ENCODE results near the gene TMEM86A. TPM values are rescaled to one million over a fixed set of nuclear protein-coding genes. Genes with fewer than 3 reads are reported as not detected.

The TMEM86A gene
- total RNA-seq, 2 experiments from 2014 or later: 0.50 to 0.65 TPM

- intact Hi-C loops (cut with micrococcal nuclease): no loop called here
- Mint-ChIP-seq H3K4me1 (ENCODE audit: low read depth) (peaks cover 25% of the 10 kb centered on the region), H3K27me3 (no peaks in the 10 kb centered on the region), H3K4me3 (no peak overlapping the region), H3K27ac (no peak overlapping the region), H3K36me3 (no peaks in the 10 kb centered on the region), H3K9me3 (no peaks in the 10 kb centered on the region)
- POLR2A ChIA-PET: no interaction called here
- DNase-seq: no peak
- CTCF ChIA-PET: no interaction called here
Observed at GRCh38 chr11:18700872-18701271, 2.3 kb downstream of the TMEM86A start.

GRCh38 chr11:18701614-18702216 lies 3.1 kb downstream of the TMEM86A start:
- Mint-ChIP-seq H3K36me3 (no peaks in the 10 kb centered on the region), H3K4me3 (no peak overlapping the region)

GRCh38 chr11:18703001-18703763 lies 4.6 kb downstream of the TMEM86A start:
- Mint-ChIP-seq H3K4me3 (no peak overlapping the region), H3K27me3 (no peaks in the 10 kb centered on the region), H3K4me1 (ENCODE audit: low read depth) (peaks cover 28% of the 10 kb centered on the region), H3K36me3 (no peaks in the 10 kb centered on the region), H3K9me3 (no peaks in the 10 kb centered on the region), H3K27ac (no peak overlapping the region)
- intact Hi-C loops (cut with micrococcal nuclease): no loop called here
- no peak for DNase-seq
- ChIA-PET POLR2A (no interaction called here), CTCF (interaction anchor here (2.0 to 3.5 kb wide), 3 partner anchors 19 to 29 kb away, joined by 7 to 29 read pairs (median 8); no protein-coding TSS in a partner anchor)

More at GRCh38 chr11:18701614-18702216, 3.1 kb downstream of the TMEM86A start:
- H3K4me1 Mint-ChIP-seq (ENCODE audit: low read depth): peaks cover 31% of the 10 kb centered on the region
- no peak overlapping the region for H3K27ac Mint-ChIP-seq
- intact Hi-C loops (cut with micrococcal nuclease): no loop called here
- no peaks in the 10 kb centered on the region for H3K9me3 Mint-ChIP-seq
- CTCF ChIA-PET: interaction anchor here (1.1 to 2.0 kb wide), 2 partner anchors 12 to 20 kb away, joined by 3 to 8 read pairs; no protein-coding TSS in a partner anchor
- no peak for DNase-seq
- POLR2A ChIA-PET: no interaction called here
- H3K27me3 Mint-ChIP-seq: no peaks in the 10 kb centered on the region

GRCh38 chr11:18704045-18704645 lies 5.6 kb downstream of the TMEM86A start:
- H3K27ac Mint-ChIP-seq: no peak overlapping the region
- H3K27me3 Mint-ChIP-seq: no peaks in the 10 kb centered on the region
- H3K9me3 Mint-ChIP-seq: no peaks in the 10 kb centered on the region
- ChIA-PET CTCF (interaction anchor here (0.6 to 3.5 kb wide), 5 partner anchors 18 to 667 kb away, joined by 3 to 29 read pairs (median 6); no protein-coding TSS in a partner anchor), POLR2A (no interaction called here)
- DNase-seq: no peak
- no peaks in the 10 kb centered on the region for H3K36me3 Mint-ChIP-seq
- peaks cover 25% of the 10 kb centered on the region for H3K4me1 Mint-ChIP-seq (ENCODE audit: low read depth)
- intact Hi-C loops (cut with micrococcal nuclease): no loop called here
- H3K4me3 Mint-ChIP-seq: no peak overlapping the region

GRCh38 chr11:18704698-18705097 lies 6.1 kb downstream of the TMEM86A start:
- DNase-seq: no peak
- Mint-ChIP-seq H3K4me1 (ENCODE audit: low read depth) (peaks cover 20% of the 10 kb centered on the region), H3K27me3 (no peaks in the 10 kb centered on the region), H3K9me3 (no peaks in the 10 kb centered on the region), H3K4me3 (no peak overlapping the region), H3K27ac (no peak overlapping the region), H3K36me3 (no peaks in the 10 kb centered on the region)
- ChIA-PET POLR2A (no interaction called here), CTCF (interaction anchor here (0.6 to 3.5 kb wide), 5 partner anchors 17 to 667 kb away, joined by 3 to 29 read pairs (median 6); no protein-coding TSS in a partner anchor)
- intact Hi-C loops (cut with micrococcal nuclease): no loop called here

GRCh38 chr11:18705651-18706281 lies 7.2 kb downstream of the TMEM86A start:
- Mint-ChIP-seq H3K4me1 (ENCODE audit: low read depth) (peaks cover 21% of the 10 kb centered on the region), H3K27ac (no peak overlapping the region), H3K4me3 (peak overlapping the region; percentile 42), H3K9me3 (no peaks in the 10 kb centered on the region), H3K27me3 (no peaks in the 10 kb centered on the region), H3K36me3 (no peaks in the 10 kb centered on the region)
- POLR2A ChIA-PET: interaction anchor here (0.5 to 1.0 kb wide), 2 partner anchors 71 to 308 kb away, joined by 3 read pairs; partner anchors contain the start of gene SPTY2D1
- CTCF ChIA-PET: interaction anchor here (1.0 to 3.5 kb wide), 5 partner anchors 16 to 462 kb away, joined by 3 to 29 read pairs (median 6); no protein-coding TSS in a partner anchor
- intact Hi-C loops (cut with micrococcal nuclease): no loop called here
- peak; percentile 40 for DNase-seq

- POLR2A ChIA-PET: interaction anchor here (0.5 to 1.0 kb wide), 2 partner anchors 72 to 309 kb away, joined by 3 read pairs; partner anchors contain the start of gene SPTY2D1
- Mint-ChIP-seq H3K27ac (no peak overlapping the region), H3K4me3 (peak overlapping the region; percentile 71), H3K4me1 (ENCODE audit: low read depth) (peaks cover 23% of the 10 kb centered on the region), H3K9me3 (no peaks in the 10 kb centered on the region), H3K27me3 (no peaks in the 10 kb centered on the region), H3K36me3 (no peaks in the 10 kb centered on the region)
- DNase-seq: peak; percentile 68
- CTCF ChIA-PET: interaction anchor here (1.0 to 3.5 kb wide), 5 partner anchors 15 to 463 kb away, joined by 3 to 29 read pairs (median 6); no protein-coding TSS in a partner anchor
- intact Hi-C loops (cut with micrococcal nuclease): loop anchor here (1.0 kb wide), 1 partner anchor 15 kb away; no protein-coding TSS in a partner anchor
Observed at GRCh38 chr11:18706330-18707243, 8.0 kb downstream of the TMEM86A start.

GRCh38 chr11:18707811-18708340 lies 9.3 kb downstream of the TMEM86A start:
- POLR2A ChIA-PET: no interaction called here
- no peak for DNase-seq
- Mint-ChIP-seq H3K4me1 (ENCODE audit: low read depth) (peaks cover 23% of the 10 kb centered on the region), H3K4me3 (no peak overlapping the region), H3K27me3 (no peaks in the 10 kb centered on the region), H3K9me3 (no peaks in the 10 kb centered on the region), H3K36me3 (no peaks in the 10 kb centered on the region), H3K27ac (no peak overlapping the region)
- intact Hi-C loops (cut with micrococcal nuclease): loop anchor here (1.0 kb wide), 1 partner anchor 13 kb away; no protein-coding TSS in a partner anchor
- CTCF ChIA-PET: interaction anchor here (2.3 kb wide), 1 partner anchor 14 kb away, joined by 11 read pairs; no protein-coding TSS in a partner anchor

- intact Hi-C loops (cut with micrococcal nuclease): no loop called here
- H3K9me3 Mint-ChIP-seq: no peaks in the 10 kb centered on the region
- H3K27ac Mint-ChIP-seq: no peak overlapping the region
- peaks cover 23% of the 10 kb centered on the region for H3K4me1 Mint-ChIP-seq (ENCODE audit: low read depth)
- no peaks in the 10 kb centered on the region for H3K27me3 Mint-ChIP-seq
- no peak overlapping the region for H3K4me3 Mint-ChIP-seq
- DNase-seq: no peak
- ChIA-PET CTCF (interaction anchor here (1.0 to 1.4 kb wide), 3 partner anchors 12 to 22 kb away, joined by 3 to 4 read pairs (median 3); no protein-coding TSS in a partner anchor), POLR2A (no interaction called here)
- H3K36me3 Mint-ChIP-seq: no peaks in the 10 kb centered on the region
Observed at GRCh38 chr11:18709414-18709813, 10.8 kb downstream of the TMEM86A start.

GRCh38 chr11:18710545-18710944 lies 12.0 kb downstream of the TMEM86A start:
- POLR2A ChIA-PET: no interaction called here
- no peak for DNase-seq
- H3K27me3 Mint-ChIP-seq: no peaks in the 10 kb centered on the region
- no peaks in the 10 kb centered on the region for H3K36me3 Mint-ChIP-seq
- peaks cover 15% of the 10 kb centered on the region for H3K4me1 Mint-ChIP-seq (ENCODE audit: low read depth)
- no peak overlapping the region for H3K27ac Mint-ChIP-seq
- CTCF ChIA-PET: interaction anchor here (1.0 to 1.4 kb wide), 2 partner anchors 18 to 21 kb away, joined by 3 to 4 read pairs; no protein-coding TSS in a partner anchor
- intact Hi-C loops (cut with micrococcal nuclease): no loop called here
- H3K9me3 Mint-ChIP-seq: no peaks in the 10 kb centered on the region
- H3K4me3 Mint-ChIP-seq: no peak overlapping the region

All from activated CD4-positive, alpha-beta memory T cell treated with anti-CD3 and anti-CD28 coated beads for 36 hours (primary cell).